Upper lobe of right lung (tissue), 1 donor: Measurements from ENCODE around the gene HCFC1R1. TPM values are rescaled to one million over a fixed set of nuclear protein-coding genes. Genes with fewer than 3 reads are reported as not detected.

Experiments
- ATAC-seq: fragments of 200-7000 bp; cut with Tn5 transposase; one replicate; pipeline ENCODE4 v1.9.1; 2020; ENCODE audit warnings: mild to moderate bottlenecking, moderate library complexity
- DNase-seq: peaks from one replicate; pipeline ENCODE4 v3.0.0-alpha.2; 2020
- H3K27ac ChIP-seq: fragments of 200-600 bp; one replicate; pipeline ENCODE4 v1.8.0; 2022
- H3K27me3 ChIP-seq: fragments of 200-600 bp; one replicate; pipeline ENCODE4 v1.8.0; 2022; ENCODE audit warnings: mild to moderate bottlenecking
- H3K36me3 ChIP-seq: fragments of 200-600 bp; one replicate; pipeline ENCODE4 v1.8.0; 2022
- H3K4me1 ChIP-seq: fragments of 200-600 bp; one replicate; pipeline ENCODE4 v1.8.0; 2022
- H3K4me3 ChIP-seq: fragments of 200-600 bp; one replicate; pipeline ENCODE4 v1.8.0; 2022; ENCODE audit warnings: mild to moderate bottlenecking
- H3K9me3 ChIP-seq: fragments of 200-600 bp; one replicate; pipeline ENCODE4 v1.8.0; 2022
- CTCF ChIP-seq: fragments of 200-600 bp; IDR thresholded peaks from one replicate; pipeline ENCODE4 v1.8.0; 2022; ENCODE audit warnings: antibody characterized with exemption
- intact Hi-C: fragments of 100-400 bp; cut with DNase I; formaldehyde crosslinking; loops from one replicate; pipeline ENCODE4 v1.11.0; 2022
- total RNA-seq: library from RNA; stranded (reverse); fragmentation: NEBNext Ultra II Directional; extraction: Animal tissue kit (Norgen Biotek cat#: 25700); gene quantifications from one replicate; pipeline ENCODE4 v1.2.1, GENCODE V29; 2021
- donor health status: DM: no; HTN: yes; CAD: no; lungs with severe emphysema.

HCFC1R1 gene
- total RNA-seq, 1 donor from 2014 or later, result 55.7 TPM

- H3K9me3 ChIP-seq, result no peaks in the 10 kb centered on the region
- no peak for TF ChIP-seq CTCF
- no peaks in the 10 kb centered on the region for H3K36me3 ChIP-seq
- peaks cover 5% of the 10 kb centered on the region for H3K4me1 ChIP-seq
- ATAC-seq (no peak), DNase-seq (no peak)
- no peak overlapping the region for H3K27ac ChIP-seq
- peaks cover 26% of the 10 kb centered on the region for H3K27me3 ChIP-seq
- intact Hi-C loops, result no loop called here
- H3K4me3 ChIP-seq, result no peak overlapping the region
These were observed 27.8 kb upstream of the HCFC1R1 start for GRCh38 chr16:3051494-3051893.

GRCh38 chr16:3051009-3051408 lies 27.3 kb upstream of the HCFC1R1 start:
- TF ChIP-seq CTCF, result no peak
- Histone ChIP-seq H3K4me3 (no peak overlapping the region), H3K27me3 (peaks cover 31% of the 10 kb centered on the region), H3K4me1 (peaks cover 8% of the 10 kb centered on the region), H3K36me3 (no peaks in the 10 kb centered on the region), H3K27ac (no peak overlapping the region), H3K9me3 (no peaks in the 10 kb centered on the region)
- ATAC-seq (no peak), DNase-seq (no peak)
- intact Hi-C loops, result no loop called here

DNA sequence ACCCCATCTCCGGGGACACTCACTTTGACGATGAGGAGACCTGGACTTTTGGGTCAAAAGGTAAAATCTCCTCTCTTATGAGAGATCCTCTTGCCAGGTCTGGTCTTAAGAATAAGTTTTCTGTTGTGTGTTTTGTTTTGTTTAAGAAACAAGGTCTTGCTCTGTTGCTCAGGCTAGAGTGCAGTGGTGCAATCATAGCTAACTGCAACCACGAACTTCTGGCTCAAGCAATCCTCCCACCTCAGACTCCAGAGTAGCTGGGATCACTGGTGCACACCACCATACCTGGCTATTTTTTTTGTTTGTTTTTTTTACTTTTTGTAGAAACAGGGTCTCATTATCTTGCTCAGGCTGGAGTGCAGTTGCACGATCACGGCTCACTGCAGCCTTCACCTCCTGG lies 26.7 kb upstream of the HCFC1R1 start:
- no peak for ATAC-seq
- intact Hi-C loops, result no loop called here
- no peaks in the 10 kb centered on the region for H3K9me3 ChIP-seq
- DNase-seq, result no peak
- H3K27me3 ChIP-seq, result peaks cover 36% of the 10 kb centered on the region
- TF ChIP-seq CTCF, result no peak
- H3K4me1 ChIP-seq, result peaks cover 13% of the 10 kb centered on the region
- H3K27ac ChIP-seq, result no peak overlapping the region
- H3K4me3 ChIP-seq, result no peak overlapping the region
- H3K36me3 ChIP-seq, result no peaks in the 10 kb centered on the region

DNA sequence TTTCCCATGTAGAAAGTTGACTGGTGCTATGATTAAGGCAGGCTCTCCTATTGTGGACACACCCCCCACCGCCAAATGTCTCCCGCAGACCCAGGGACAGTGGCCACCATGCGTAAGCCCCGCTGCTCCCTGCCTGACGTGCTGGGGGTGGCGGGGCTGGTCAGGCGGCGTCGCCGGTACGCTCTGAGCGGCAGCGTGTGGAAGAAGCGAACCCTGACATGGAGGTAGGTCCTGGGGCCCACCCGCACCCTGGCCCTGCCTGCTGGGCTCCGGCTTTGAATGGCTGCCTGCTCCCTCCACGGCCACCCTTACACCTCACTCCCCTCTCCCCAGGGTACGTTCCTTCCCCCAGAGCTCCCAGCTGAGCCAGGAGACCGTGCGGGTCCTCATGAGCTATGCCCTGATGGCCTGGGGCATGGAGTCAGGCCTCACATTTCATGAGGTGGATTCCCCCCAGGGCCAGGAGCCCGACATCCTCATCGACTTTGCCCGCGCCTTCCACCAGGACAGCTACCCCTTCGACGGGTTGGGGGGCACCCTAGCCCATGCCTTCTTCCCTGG lies 26.3 kb upstream of the HCFC1R1 start:
- ATAC-seq (no peak), DNase-seq (no peak)
- Histone ChIP-seq H3K4me1 (peaks cover 13% of the 10 kb centered on the region), H3K27me3 (peaks cover 41% of the 10 kb centered on the region), H3K4me3 (no peak overlapping the region), H3K27ac (no peak overlapping the region), H3K9me3 (no peaks in the 10 kb centered on the region), H3K36me3 (no peaks in the 10 kb centered on the region)
- no peak for TF ChIP-seq CTCF
- intact Hi-C loops, result no loop called here

DNA sequence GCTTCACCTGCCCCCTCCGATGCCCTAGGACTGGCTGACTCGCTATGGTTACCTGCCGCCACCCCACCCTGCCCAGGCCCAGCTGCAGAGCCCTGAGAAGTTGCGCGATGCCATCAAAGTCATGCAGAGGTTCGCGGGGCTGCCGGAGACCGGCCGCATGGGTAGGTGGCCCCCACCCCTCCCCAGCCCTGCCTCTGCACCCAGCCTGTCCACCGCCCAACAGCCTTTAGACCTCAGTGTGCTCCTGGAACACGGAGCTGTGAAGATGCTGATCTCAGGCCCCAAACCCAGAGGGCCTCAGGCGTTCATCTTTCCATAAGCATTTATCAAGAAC lies 23.6 kb upstream of the HCFC1R1 start:
- peaks cover 12% of the 10 kb centered on the region for H3K4me1 ChIP-seq
- ATAC-seq (no peak), DNase-seq (no peak)
- H3K27ac ChIP-seq, result no peak overlapping the region
- peaks cover 67% of the 10 kb centered on the region for H3K27me3 ChIP-seq
- no peak for TF ChIP-seq CTCF
- H3K9me3 ChIP-seq, result no peaks in the 10 kb centered on the region
- H3K36me3 ChIP-seq, result no peaks in the 10 kb centered on the region
- H3K4me3 ChIP-seq, result no peak overlapping the region
- intact Hi-C loops, result no loop called here
